C4-2B (cell line): Measurements from ENCODE around the gene ACOXL.

Experiments
- CTCF ChIP-seq: fragments of 450-650 bp; conservative IDR thresholded peaks from 2 replicates; pipeline ENCODE4 v1.5.1; 2017; ENCODE audit warnings: mild to moderate bottlenecking
- ZFX ChIP-seq: fragments of 450-650 bp; IDR thresholded peaks from 2 replicates; pipeline ENCODE4 v1.6.1; 2017

- TF ChIP-seq CTCF (no peak), ZFX (no peak)
Observed at GRCh38 chr2:110771547-110772382, 39.4 kb downstream of the ACOXL start.
